Panc1 (cell line): ENCODE measurements around the gene RBMS1.

Experiments used
- CTCF ChIP-seq: fragments of 450-650 bp; IDR thresholded peaks from 2 replicates; pipeline ENCODE4 v1.5.1; 2017; ENCODE audit warnings: mild to moderate bottlenecking
- POLR2AphosphoS5 ChIP-seq: IDR thresholded peaks from 2 replicates; pipeline ENCODE4 v1.6.1; 2012; ENCODE audit warnings: mild to moderate bottlenecking, low read depth, low read length, moderate library complexity
- REST ChIP-seq, 2 experiments: IDR thresholded peaks; 2 replicates each; pipeline ENCODE4 v1.6.1; 2011 to 2012; ENCODE audit warnings: low read depth in 2 of 2, control low read depth in 1 of 2, low read length in 1 of 2, mild to moderate bottlenecking in 1 of 2, moderate library complexity in 1 of 2; ENCODE audit not compliant: insufficient read depth in 1 of 2
- SIN3A ChIP-seq: IDR thresholded peaks from 2 replicates; pipeline ENCODE4 v1.6.1; 2012; ENCODE audit warnings: low read depth, mild to moderate bottlenecking, low read length, moderate library complexity, borderline replicate concordance; ENCODE audit not compliant: insufficient read depth
- TCF7L2 ChIP-seq: IDR thresholded peaks from 2 replicates; pipeline ENCODE4 v1.6.1; 2011; ENCODE audit warnings: mild to moderate bottlenecking, low read depth, low read length, inconsistent platforms

DNA sequence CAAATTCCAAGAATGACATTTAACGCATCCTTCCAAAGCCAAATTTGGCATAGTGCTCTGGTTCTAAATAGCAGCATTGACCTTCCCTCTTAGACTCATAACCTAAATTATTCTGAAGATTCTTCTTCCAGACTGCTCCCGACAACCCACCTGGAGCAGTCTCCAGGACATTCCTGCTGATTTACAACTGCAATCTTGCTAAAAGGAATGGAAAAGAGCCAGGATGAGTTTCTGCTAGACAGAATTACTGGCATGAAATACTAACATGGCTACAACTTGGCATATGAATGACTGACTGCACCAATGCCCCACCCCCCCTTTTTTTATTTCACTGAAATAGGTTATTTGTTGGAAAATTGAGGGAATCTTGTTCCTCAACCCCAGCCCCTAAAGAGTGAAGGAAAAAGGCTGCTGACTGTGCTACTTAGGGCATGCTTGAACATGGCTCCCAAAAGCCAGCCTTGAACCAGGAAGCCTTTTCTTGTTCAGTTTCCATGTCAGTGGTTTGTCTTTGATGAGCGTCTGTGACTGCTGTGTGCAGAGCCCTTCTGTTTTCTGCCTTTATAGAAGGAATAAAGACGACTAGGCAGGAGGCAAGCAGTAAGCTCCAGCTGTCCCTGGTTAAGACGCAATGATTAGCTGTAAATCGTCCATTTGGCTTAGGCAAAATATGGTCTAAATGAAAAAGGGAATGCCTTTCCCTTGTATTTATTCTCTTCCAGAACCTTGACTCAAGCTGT is 246.1 kb downstream of the RBMS1 start:
- TF ChIP-seq CTCF (no peak), SIN3A (no peak), TCF7L2 (no peak), POLR2AphosphoS5 (no peak), REST (IDR thresholded peaks at IDR 0.05; ENCODE audit: insufficient read depth in 1 of 2, low read depth in 2 of 2, low read length in 1 of 2) (no peak)
